Type B pancreatic cell (in vitro differentiated cells): Measurements from ENCODE around the gene ZNF593. TPM values are rescaled to one million over a fixed set of nuclear protein-coding genes. Genes with fewer than 3 reads are reported as not detected.

ENCODE experiments used
- DNase-seq: peaks from one replicate; pipeline ENCODE4 v3.0.0; 2021; ENCODE audit warnings: mixed read lengths; ENCODE audit not compliant: unreplicated experiment; ENCODE audit errors: extremely low spot score
- H3K27ac Mint-ChIP-seq: 2 replicates; pipeline ENCODE4 v1.8.0; 2021; ENCODE audit warnings: mild to moderate bottlenecking, mixed read lengths
- H3K27me3 Mint-ChIP-seq: 2 replicates; pipeline ENCODE4 v1.8.0; 2021; ENCODE audit warnings: mixed read lengths
- H3K36me3 Mint-ChIP-seq: 2 replicates; pipeline ENCODE4 v1.8.0; 2021; ENCODE audit warnings: mixed read lengths
- H3K4me1 Mint-ChIP-seq: one replicate; pipeline ENCODE4 v1.8.0; 2021; ENCODE audit warnings: mixed read lengths; ENCODE audit not compliant: unreplicated experiment
- H3K4me3 Mint-ChIP-seq: 2 replicates; pipeline ENCODE4 v1.8.0; 2021; ENCODE audit warnings: mild to moderate bottlenecking, mixed read lengths
- H3K9me3 Mint-ChIP-seq: 2 replicates; pipeline ENCODE4 v1.8.0; 2021; ENCODE audit warnings: mixed read lengths
- CTCF ChIP-seq: fragments of 200-600 bp; sonication (generic); conservative IDR thresholded peaks from 2 replicates; pipeline ENCODE4 v1.5.0; 2021; ENCODE audit warnings: antibody characterized with exemption, mild to moderate bottlenecking
- total RNA-seq: library from RNA; stranded (reverse); gene quantifications from 2 replicates; pipeline ENCODE4 v1.2.1, GENCODE V29; 2021; ENCODE audit warnings: low replicate concordance

Gene ZNF593
- total RNA-seq, 1 donor from 2014 or later = 29.7 TPM

GRCh38 chr1:26164036-26164860 is 5.5 kb upstream of the ZNF593 start:
- H3K4me1 Mint-ChIP-seq = peaks cover 33% of the 10 kb centered on the region
- no peaks in the 10 kb centered on the region for H3K36me3 Mint-ChIP-seq
- peaks cover 5% of the 10 kb centered on the region for H3K27me3 Mint-ChIP-seq
- DNase-seq = peak; percentile 80
- no peaks in the 10 kb centered on the region for H3K9me3 Mint-ChIP-seq
- H3K4me3 Mint-ChIP-seq = peak overlapping the region; percentile 77
- H3K27ac Mint-ChIP-seq = peak overlapping the region; percentile 56
- TF ChIP-seq CTCF = peak; percentile 89

GRCh38 chr1:26164861-26165842 is 4.6 kb upstream of the ZNF593 start:
- no peak for DNase-seq
- H3K36me3 Mint-ChIP-seq = no peaks in the 10 kb centered on the region
- H3K4me1 Mint-ChIP-seq = peaks cover 31% of the 10 kb centered on the region
- H3K9me3 Mint-ChIP-seq = no peaks in the 10 kb centered on the region
- no peak for TF ChIP-seq CTCF
- H3K27ac Mint-ChIP-seq = peak overlapping the region; percentile 56
- H3K4me3 Mint-ChIP-seq = peak overlapping the region; percentile 77
- H3K27me3 Mint-ChIP-seq = peaks cover 5% of the 10 kb centered on the region

GRCh38 chr1:26166719-26167281 is 2.9 kb upstream of the ZNF593 start:
- DNase-seq = no peak
- Mint-ChIP-seq H3K4me3 (peak overlapping the region; percentile 8), H3K9me3 (no peaks in the 10 kb centered on the region), H3K36me3 (no peaks in the 10 kb centered on the region), H3K27ac (peak overlapping the region; percentile 1), H3K4me1 (peaks cover 31% of the 10 kb centered on the region), H3K27me3 (peaks cover 5% of the 10 kb centered on the region)
- TF ChIP-seq CTCF = no peak

GRCh38 chr1:26168410-26169197 is 1.1 kb upstream of the ZNF593 start, which contains the start of gene C1orf232:
C1orf232 (minus strand) TSS chr1:26168963; CDS start chr1:26168499, 464 bp downstream.
- peak within 1 kb of the TSS; percentile 90 for H3K4me3 Mint-ChIP-seq
- TF ChIP-seq CTCF = no peak
- no peaks in the 10 kb centered on the region for H3K36me3 Mint-ChIP-seq
- H3K4me1 Mint-ChIP-seq = peaks cover 26% of the 10 kb centered on the region
- no peaks in the 10 kb centered on the region for H3K9me3 Mint-ChIP-seq
- no peaks in the 10 kb centered on the region for H3K27me3 Mint-ChIP-seq
- H3K27ac Mint-ChIP-seq = peak within 1 kb of the TSS; percentile 90
- no peak for DNase-seq

- no peak for TF ChIP-seq CTCF
- H3K27ac Mint-ChIP-seq = peak overlapping the region; percentile 90
- H3K4me3 Mint-ChIP-seq = peak overlapping the region; percentile 90
These were observed 532 bp upstream of the ZNF593 start for GRCh38 chr1:26169198-26169554.

More at GRCh38 chr1:26169198-26169554, 532 bp upstream of the ZNF593 start:
- H3K4me1 Mint-ChIP-seq = peaks cover 26% of the 10 kb centered on the region
- H3K36me3 Mint-ChIP-seq = no peaks in the 10 kb centered on the region
- H3K9me3 Mint-ChIP-seq = no peaks in the 10 kb centered on the region
- DNase-seq = no peak
- H3K27me3 Mint-ChIP-seq = no peaks in the 10 kb centered on the region
